HG02973 (cell line): ENCODE measurements around the gene ADAM10.

ENCODE experiments used
- ATAC-seq: cut with Tn5 transposase; IDR thresholded peaks from one replicate; pipeline ENCODE4 v1.9.1; 2021; ENCODE audit warnings: moderate library complexity; ENCODE audit not compliant: unreplicated experiment

ADAM10 gene

DNA sequence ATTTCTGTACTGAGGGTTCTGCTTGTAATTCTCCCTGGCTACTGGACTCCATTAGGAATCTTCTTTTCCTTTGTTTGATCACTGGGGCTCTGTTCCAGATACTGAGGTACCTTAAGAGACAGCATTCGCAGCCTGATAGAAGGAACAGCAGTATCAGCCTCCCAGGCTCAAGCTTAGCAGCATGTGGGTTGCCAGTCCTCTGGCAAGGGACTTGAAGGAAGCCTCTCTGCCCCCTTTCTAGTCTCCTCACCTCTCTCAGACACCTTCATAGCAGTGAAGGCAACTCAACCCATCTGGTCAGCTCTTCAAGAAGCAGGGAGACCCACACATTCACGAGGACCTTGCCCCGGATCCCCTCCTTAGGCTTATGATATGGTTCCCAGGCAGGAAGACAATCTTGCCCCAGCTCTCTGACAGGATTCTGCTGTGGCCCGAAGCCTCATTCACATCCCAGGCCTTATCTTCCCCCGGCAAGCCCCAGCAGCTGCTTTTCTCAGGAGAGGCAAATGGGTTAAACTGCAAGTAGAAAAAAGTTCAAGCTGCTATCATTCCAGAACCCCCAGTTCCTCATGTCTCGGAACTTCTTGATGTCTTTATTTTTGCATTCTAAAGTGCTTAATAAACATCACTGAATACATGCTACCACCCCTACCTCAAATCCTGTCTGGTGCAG, 164.6 kb downstream of the ADAM10 start:
- ATAC-seq = no peak

DNA sequence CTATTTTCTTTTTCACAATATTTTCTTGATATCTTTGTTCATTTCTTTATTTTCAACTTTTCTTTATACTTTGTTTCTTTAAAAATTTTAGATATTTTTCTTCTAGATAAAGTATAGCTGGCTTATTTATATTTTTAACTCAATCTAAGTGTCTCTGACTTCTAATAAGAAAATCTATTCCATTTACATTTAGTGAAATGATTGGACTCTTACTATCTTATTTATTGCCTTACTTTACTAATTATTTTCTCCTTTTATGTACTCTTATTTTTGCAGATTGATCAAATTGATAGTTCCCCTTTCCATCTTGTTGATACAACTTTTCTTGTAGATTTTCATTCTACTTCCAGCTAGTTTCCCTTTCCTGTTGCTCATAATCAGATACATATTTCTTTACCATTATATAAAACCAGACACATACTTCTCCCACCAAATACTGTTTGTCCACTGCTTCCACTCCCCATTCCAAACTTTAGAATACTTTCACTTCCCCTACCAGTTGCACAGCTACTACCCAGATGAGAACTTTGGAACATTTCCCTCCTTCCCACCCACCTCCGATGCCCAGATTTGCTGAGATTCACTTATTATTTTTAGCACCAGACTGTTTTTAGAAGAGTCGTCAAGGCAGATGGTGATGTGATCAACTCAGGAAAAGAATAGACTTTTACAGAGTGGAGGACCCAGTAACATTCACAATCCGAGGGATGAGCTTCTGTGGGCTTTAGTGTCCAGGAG, 166.2 kb downstream of the ADAM10 start:
- ATAC-seq = no peak

DNA sequence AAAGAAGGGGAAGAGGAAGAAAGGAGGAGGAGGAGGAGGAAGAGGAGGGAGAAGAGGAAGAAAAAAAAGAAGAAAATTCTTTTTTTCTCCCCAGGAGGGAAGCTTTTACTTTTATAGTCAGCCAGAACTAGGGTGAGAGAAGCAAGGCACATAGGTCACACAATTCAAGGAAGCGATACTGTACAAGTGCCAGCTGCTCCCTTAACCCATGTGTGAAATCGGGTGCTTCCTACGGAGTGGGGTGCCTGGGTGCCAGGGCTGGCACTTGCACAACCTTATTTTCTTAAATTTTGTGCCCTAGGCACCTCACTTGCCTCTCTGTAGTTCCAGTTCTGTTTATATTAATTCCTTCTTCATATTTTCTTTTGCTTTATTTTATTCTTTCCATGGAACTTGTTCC, 167.3 kb downstream of the ADAM10 start:
- no peak for ATAC-seq

DNA sequence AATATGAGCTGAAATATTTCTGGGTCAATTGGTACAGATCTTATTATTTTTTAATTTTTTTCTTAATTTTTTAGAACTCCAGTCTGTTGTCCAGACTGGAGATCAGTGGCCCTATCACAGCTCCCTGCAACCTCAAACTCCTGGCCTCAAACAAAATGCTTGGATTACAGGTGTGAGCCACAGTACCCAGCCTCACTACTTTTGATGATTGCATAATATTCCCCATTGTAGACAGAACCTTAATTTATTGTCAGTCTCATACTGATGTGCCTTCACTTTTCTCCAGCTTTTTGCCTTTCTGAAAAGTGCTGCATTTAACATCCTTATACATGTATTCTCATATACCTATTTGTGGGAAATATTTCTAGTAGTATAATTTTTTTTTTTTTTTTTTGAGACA, 172.8 kb downstream of the ADAM10 start:
- ATAC-seq = no peak

DNA sequence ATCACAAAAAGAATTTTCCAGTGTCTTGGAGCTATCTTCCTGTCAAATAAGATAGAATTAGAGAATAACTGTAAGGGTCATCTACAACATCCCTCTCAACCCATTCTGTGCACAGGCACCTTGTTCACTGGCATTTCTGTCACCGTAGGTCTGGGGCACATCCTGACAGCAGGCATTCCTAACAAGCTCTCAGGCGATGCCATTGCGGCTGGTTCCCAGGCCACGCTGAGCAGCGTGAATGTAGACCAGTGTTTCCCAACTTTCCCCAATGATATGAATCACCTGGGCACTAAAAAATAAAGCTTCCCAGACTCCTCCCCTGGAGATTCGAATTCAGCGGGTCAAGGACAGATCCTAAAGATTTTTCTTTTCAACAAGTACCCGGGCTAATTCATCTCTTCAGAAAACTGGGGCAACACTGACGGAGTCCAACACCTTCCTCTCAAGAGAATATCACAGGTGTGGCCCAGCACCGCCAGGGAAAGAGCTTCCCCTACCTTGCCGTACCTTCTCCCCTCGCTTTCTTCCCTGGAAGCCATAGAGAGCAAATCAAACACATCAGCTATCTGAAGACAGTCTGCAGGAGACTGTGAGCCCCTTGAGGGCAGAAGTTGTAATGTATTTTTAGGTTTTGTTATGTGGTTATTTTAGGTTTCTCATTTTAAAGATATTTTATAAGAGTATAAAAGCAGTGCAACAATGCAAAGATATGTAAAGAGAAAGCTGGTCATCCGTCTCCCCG, 174.3 kb downstream of the ADAM10 start:
- no peak for ATAC-seq

DNA sequence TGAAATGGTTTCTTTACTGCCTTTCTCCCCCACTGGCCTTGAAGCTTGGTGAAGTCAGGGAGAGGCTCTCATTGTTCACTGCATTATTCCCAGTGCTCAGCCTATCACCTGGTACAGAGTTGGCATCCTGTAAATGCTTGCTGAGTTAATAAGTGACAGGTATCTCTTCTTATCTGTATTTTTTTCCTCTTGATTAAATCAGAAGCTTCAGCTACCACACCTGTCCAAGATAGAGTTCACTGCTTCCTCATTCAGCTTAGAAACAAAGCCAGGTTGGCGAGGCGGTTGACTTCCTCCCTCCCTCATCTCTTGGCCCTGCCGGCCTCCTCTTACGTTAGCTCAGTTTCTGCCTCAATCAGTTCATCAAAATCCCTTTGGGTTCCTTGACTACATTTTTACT, 174.9 kb downstream of the ADAM10 start:
- no peak for ATAC-seq

DNA sequence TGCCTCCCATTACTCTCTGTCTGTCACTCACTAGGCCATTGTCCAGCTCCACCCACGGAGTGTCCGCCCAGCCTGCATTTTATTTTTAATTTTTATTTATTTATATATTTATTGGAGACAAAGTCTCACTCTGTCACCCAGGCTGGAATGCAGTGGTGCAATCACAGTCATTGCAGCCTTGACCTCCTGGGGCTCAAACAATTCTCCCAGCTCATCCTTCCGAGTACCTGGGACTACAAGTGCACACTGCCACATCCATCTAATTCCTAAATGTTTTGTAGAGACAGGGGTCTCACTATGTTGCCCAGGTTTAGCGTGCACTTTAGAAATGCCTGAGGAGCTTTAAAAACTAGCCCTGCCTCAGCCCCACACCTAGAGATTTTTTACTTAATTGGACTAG, 176.2 kb downstream of the ADAM10 start:
- no peak for ATAC-seq

DNA sequence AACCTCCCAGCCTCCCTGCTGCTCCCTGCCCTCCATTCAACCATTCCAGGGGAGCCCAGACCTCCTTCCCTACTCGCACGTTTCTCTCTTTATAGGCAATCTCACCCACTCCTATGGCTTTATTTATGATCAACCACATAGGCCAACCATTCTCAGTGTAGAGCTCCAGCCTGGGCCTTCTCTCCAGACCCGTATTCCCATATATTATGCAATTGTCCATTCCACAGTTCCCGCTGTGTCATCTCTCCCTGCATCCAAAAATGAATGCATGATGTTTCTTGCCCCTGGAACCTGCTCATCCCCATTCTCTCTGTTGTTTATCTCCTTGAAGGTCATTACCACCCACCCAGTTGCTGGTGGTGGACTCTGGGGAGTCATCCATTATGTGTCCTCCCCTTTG, 177.0 kb downstream of the ADAM10 start:
- ATAC-seq = no peak

DNA sequence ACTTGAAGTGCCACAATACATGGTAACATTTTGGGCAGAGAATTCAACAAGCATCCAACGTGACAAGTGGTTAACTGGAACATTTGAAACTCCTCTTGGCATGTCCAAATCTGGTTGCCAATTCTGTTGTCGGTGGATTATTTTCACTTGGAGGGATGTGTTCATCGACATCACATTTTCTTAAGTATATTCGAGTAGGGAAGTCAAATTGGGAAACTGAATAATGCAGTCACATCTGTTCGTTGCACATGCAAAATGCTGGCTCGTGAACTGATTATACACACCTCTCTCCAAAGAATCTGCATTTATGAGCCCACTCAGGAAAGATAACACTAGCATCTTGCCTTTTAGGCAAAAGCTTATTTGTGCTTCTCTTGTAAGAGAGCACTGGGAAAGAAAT, 178.0 kb downstream of the ADAM10 start:
- no peak for ATAC-seq

DNA sequence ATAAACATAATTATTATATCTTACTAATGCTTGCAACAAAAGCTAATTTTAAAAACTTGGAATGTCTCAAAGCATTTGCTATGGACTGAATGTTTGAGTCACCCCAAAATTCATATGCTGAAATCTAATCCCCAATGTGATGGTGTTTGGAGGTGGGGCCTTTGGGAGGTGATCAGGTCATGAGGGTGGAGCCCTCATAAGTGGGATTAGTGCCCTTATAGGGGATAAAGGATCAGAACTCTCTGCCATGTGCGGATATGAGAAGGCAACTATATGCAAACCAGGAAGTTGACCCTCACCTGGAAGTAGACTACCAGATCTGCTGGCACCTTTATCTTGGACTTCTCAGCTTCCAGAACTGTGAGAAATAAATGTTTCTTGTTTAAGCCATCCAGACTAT, 180.1 kb downstream of the ADAM10 start:
- ATAC-seq = no peak

DNA sequence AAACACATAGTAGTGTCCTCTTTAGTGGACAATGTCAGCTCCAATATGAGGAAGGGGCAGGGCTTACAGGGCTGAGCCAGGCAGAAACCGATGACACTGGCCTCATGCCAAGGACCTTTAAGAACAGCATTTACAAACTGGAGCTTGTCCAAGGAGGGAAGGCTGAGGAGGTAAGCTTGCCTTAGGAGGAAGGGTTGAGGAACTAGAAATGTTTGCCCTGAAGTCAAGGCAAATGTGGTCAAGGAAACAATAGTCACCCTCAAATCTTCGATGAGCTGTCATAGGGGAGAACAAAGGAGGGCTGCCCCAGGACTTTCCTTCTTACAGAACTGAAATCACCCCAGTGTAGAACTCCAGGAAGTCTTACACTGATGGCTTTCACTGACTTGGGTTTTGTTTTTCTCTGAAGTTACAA, 181.3 kb downstream of the ADAM10 start:
- no peak for ATAC-seq

DNA sequence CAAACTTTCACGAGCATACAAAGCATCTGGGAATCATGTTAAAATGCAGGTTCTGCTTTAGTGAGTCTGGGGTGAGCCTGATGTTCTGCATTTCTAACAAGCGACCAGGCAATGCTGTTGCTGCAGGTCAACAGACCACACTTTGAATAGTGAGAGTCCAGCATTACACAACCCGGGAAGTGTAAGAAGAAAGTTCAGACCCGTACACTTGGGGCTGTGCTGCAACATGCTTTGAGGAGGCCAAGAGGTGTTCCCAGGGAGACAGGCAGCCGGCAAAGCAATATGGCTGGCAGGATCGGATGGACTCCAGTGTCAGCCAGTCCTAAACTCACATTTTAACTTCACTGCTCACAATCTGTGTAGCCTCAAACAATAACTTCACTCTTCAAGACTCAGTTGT, 183.5 kb downstream of the ADAM10 start:
- ATAC-seq = no peak

DNA sequence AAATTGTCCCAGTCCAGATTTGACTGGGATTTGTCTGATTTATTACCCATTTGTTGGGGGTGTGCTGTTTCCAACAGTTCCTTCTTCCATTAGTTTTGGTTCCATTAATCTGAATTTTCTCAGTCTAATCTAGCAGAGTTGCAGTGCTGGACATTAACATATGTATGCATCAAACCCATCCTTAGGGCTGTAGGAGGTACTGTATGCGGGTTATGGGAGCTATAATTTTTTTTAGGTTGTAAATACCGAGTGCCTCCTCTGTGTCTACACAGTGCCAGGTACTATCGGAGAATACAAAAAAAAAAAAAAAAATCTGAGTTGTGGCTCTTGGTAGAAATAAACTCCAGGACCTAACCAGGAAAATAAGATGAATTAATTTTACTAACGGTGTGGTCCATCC, 183.9 kb downstream of the ADAM10 start:
- no peak for ATAC-seq

DNA sequence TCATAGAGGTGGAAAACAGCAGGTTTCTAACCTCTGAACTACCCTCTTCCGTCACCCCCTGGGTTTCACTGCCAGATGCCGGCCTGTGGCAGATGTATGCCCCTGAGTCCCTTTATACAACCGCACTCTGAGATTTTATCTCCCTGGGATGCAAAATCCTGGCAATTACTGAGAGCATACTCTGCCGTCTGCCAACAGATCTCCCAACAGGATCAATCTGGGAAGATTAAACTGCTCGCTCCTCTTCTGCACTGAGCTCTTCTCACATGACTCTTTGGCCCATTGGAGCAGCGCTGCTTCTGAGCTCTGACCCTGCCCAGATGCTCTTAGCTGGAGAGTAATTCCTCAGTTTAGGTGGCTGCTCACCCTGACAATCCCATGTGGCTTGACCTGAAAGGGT, 184.5 kb downstream of the ADAM10 start:
- ATAC-seq = no peak

DNA sequence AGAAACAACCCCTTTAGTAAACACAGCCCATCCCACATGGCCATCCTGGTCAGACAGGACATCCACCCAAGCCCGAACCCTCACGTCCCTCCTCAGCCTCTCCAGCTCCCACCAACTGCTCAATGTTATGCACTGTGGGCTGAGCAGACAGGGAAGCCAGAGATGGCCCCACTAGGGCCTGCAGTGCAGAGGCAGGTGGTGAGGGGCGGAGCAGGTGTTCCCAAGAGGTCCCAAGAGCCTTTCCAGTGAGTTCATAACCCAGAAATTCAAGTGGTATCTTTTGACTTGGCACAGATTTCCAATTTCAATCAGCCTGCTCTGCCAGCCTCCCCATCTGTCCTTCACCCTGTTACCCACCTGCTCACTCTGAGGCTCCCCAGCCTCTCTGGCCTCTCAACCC, 187.4 kb downstream of the ADAM10 start:
- no peak for ATAC-seq

DNA sequence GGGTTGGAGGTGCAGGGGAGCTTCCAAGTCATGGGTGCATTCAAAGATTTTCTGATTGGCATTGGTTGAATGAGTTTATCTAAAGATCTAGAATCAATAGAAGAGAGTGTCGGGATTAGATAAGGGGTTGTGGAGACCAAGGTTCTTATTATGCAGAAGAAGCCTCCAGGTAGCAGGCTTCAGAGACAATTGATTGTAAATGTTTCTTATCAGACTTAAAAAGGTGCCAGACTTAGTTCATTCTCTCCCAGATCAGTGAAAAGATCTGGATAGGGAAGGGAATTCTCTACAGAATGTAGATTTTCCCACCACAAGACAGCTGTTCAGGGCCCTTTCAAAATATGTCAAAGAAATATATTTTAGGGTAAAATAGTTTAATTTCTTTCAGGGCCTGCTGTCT, 188.2 kb downstream of the ADAM10 start:
- ATAC-seq = no peak

DNA sequence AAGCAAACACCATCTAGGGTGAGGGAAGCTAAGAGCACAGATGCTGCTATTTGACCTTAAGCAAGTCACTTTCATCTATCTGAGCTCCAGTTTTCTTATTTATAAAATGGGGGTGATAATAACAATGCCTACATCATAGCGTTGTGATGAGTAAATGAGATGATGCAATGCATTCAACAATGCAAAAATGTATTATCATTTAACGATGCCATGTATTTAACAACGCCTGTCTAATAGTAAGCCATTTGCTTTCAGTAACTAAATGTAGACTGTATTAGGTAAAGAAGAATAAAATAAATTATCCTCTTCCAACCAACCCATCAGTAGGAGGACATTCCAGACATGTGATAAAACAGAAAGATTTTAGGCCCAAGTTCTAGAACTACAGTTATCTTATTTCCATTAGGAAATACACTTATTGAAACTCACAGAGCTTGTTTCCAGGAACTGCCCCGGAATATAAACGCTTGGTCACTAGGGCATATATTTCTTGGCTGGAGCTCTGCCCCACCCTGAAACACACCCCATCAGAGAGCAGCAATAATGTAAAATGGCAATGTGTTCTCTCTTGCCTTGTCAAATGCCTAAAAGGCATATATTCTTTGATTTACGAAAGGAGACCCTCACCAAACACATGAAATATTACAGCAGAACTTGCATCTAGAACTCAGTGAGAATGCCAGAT, 189.5 kb downstream of the ADAM10 start:
- ATAC-seq = no peak

DNA sequence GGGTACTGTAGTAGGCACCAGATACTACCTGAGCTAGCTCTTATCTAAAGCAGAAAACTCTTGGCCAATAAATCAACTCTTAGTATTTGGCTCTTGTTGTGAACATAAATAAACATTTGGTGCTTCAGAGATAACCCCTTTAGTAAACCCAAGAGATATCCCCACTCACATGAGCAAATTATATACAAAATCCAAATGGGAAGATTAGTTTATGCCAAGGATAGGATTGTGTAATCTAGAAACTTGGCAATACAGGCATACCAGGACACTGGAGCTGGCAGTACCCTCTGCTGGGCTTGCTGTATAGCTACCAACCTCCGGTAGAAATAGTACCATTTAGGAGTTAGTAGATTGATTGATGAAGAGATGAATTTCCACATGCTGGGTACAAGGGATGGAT, 190.7 kb downstream of the ADAM10 start:
- no peak for ATAC-seq

DNA sequence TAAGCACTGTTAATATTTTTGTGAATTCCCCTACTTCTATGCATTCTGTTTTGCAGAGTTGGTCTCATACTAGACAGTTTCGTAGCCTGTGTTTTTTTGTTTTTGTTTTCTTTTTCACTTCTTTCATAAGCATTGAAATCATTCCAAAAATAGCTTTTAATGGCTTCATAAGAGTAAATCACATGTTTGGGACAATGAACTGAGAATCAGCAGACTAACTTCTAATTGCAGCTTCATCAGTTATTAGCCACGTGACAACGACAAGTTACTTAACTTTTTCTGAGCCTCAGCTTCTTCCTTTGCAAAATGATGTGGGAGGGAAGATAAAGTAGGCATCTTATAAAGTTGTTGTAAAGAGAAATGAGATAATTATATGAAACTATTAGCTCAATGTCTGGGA, 193.0 kb downstream of the ADAM10 start:
- no peak for ATAC-seq

DNA sequence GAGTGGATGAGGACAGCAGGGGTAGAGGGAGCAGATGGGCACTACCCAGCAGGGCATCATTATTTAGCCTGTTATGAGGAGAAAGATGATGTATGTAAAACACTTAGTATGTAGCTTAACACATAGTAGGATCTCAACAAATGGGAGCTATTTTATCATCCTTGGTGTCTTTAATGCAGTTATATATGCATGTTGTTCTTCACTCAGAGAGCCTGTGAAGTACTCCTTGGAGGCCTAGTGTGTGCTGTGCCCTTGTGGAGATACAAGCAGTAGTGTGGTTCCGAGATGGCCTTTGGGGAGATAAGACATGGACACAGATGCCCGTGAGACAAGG, 193.5 kb downstream of the ADAM10 start:
- no peak for ATAC-seq

DNA sequence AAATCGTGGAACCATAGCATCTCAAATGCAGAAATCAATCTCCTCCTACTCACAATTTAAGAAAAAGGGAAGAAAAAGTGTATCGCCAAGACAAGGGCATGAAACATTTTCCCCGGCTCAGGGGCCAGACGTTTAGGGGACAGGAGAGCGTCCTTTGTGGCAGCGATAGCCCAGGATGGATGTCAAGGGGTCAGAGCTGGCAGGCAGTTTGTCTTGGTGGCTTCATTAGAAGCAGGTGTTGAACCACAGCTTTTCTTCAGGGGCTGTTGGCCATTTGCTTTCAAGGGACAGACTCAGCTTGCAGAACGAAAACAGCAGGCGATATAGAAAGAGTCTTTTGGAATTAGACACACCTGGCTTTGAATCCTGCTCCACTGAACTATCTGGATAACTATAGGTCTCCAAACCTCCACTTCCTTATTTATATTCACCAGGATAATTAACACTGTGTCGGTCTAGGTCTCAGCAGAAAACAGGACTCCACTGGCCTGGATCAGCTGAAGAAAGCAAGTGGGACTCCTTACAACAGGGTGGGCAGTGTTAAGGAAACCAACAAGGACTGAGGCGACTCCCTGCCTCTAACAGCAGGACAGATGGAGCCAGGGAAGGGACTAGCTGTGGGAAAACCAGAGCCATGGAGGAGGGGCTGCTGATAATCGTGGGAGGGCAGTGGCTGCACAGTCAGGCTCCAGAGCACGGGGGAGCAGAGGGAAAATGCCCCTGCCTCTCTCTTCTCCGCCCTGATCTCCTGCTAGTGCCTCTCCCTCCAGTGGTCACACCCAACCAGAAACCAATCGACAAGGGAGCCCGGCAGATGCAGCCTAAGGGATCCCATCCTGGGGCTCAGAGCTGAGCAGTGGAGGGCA, 194.1 kb downstream of the ADAM10 start:
- ATAC-seq = no peak
